Midbrain (tissue), 1 donor: ENCODE measurements around the gene ZNF655.
"Not testable (repeated sequence)": the region's sequence is repeated elsewhere in the genome, so short reads cannot be mapped to it uniquely, and the experiment has no call there.

Source experiments
- DNase-seq: peaks from one replicate; lab custom pipeline; 2025; lab: John Stamatoyannopoulos, UW

ZNF655 gene, protein sequence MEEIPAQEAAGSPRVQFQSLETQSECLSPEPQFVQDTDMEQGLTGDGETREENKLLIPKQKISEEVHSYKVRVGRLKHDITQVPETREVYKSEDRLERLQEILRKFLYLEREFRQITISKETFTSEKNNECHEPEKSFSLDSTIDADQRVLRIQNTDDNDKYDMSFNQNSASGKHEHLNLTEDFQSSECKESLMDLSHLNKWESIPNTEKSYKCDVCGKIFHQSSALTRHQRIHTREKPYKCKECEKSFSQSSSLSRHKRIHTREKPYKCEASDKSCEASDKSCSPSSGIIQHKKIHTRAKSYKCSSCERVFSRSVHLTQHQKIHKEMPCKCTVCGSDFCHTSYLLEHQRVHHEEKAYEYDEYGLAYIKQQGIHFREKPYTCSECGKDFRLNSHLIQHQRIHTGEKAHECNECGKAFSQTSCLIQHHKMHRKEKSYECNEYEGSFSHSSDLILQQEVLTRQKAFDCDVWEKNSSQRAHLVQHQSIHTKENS

DNA sequence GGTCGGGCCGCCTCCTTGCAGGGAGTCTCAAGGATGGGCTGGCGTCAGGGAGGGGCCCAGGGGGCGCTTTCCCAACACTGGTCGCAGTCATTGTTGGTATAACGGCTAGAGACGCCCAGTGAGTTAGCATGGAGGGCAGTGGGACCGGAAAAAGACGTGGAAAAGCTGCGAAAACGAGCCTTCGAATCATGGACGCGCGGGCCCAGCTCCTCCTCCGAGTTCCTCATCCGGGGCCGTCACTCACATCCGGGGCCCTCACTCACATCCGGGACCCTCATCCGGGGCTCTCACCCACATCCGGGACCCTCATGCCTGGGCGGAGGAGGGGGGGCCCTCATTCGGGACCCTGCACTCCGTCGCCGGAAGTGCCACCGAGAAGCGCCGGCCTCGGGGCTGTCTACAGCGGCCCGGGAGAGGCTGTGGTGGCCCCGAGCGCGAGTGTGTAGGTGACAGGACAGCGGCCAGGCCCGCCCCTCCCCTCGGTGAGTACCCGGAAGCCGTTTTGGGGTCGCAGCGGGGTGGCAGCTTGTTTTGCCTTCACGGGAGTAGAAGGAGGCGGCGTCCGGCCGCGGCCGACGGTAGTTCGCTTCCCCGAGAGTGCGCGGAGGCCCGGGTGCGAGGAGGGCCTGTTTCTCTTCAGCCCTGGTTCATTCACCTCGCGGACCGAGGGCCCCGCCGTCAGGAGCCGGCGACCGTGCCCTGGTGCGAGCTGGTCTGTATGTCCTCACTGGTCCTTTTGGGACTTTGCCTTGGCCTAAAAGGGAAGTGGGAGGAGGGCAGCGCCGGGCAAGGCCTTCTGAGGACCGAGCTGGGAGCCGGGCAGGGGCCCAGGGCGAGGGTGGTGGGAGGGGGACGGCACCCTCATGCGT, at the start of gene ZNF655:
Gene ZNF655, plus strand, starts transcription at position 337 of the 869 bp plus-strand sequence. CDS start 1,918 bp downstream, outside the sequence.
- DNase-seq: peak; percentile 89

DNA sequence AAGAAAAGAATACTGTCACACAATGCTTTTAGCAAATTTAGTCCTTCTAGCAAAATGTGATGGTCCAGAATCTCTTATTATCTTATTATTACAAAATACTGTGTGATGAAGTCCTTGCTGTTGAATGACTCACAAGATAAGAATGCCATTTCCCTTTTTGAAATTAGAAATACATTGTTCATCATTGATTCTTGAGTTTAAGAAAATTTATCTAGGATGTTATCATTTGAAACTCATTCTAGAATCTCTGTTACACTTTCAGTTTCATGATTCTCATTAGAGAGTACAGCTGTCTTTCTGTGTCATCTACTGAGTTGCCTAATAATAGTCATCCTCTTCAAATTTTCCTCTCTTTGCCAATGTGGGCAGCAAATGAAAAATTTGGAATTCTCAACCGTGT, 44.4 kb upstream of the ZNF655 start:
- no peak for DNase-seq

DNA sequence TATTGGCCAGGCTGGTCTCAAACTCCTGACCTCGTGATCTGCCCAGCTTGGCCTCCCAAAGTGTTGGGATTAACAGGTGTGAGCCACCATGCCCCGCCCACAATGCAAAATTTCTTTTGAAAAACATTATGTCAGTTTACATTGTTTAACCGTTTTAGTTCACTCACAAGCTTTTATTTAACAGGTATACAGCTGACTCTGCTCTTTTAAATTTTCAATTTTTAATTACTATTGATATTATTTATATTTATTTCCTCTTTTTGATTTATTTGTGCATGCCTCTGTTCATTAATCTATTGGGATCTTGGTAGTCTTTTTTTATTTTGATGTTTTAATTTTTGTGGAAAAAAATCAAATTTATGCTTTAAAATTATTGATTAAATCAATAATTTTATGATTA, 37.0 kb upstream of the ZNF655 start:
- DNase-seq: no peak

DNA sequence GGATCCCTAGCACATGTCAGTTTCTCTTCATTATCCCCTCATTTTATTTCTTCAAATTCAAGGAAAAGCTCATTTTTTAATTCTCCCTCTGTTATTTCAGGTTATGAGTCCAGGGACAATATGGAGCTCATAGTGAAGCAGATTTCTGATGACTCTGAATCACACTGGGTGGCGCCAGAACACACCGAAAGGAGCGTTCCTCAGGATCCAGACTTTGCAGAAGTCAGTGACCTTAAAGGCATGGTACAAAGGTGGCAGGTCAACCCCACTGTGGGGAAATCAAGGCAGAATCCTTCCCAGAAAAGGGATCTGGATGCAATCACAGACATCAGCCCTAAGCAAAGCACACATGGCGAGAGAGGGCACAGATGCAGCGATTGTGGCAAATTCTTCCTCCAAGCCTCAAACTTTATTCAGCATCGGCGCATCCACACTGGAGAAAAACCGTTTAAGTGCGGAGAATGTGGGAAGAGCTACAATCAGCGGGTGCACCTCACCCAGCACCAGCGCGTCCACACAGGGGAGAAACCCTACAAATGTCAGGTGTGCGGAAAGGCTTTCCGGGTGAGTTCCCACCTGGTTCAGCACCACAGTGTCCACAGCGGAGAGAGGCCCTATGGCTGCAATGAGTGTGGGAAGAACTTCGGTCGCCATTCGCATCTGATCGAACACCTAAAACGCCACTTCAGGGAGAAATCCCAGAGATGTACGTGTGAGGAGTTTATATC, 32.6 kb upstream of the ZNF655 start:
- no peak for DNase-seq

DNA sequence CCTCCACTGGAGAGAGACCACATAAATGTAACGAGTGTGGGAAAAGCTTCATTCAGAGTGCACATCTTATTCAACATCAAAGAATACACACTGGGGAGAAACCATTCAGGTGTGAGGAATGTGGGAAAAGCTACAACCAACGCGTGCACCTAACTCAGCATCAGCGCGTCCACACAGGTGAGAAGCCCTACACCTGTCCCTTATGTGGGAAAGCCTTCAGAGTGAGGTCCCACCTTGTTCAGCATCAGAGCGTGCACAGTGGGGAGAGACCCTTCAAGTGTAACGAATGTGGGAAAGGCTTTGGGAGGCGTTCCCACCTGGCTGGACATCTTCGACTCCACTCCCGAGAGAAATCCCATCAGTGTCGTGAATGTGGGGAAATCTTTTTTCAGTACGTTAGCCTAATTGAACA, 27.1 kb upstream of the ZNF655 start:
- no peak for DNase-seq

DNA sequence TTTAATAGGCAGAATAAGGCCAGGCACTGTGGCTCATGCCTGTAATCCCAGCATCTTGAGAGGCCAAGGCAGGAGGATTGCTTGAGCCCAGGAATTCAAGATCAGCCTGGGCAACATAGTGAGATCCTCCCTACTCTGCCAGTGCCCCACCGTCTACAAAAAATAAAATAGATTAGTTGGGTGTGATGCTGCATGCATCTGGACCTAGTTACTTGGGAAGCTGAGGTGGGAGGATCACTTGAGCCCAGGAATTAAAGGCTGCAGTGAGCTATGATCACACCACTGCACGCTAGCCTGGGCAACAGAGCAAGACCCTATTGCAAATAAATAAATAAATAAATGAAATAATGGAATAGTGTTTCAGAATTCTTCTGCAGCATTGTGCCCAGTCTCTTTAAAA, 22.8 kb upstream of the ZNF655 start:
- no peak for DNase-seq

DNA sequence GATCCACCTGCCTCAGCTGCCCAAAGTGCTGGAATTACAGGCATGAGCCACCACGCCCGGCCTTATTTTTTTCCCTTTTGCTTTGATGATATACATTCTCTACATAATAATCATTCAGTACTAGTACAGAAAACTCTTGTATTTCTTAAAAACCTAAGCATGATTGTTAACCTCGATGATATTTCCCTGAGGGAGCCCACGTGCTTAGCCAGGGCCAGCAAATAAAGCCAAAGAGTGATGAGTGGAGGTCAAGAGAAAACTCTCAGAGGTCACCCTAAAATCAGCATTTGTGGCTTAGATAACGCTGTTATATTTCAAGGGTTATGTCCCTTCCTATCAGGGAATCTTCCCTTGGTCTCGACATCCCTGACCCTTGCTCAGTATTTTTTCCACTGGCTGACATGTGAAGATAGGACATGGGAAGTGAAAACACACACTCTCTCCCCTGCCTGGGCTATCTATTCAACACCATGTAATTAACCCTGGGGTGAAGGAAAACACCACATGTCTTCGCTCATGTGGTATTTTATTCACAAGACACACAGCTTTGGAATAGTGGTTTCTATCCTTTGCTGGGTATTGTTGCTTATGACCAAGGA, 19.1 kb upstream of the ZNF655 start:
- no peak for DNase-seq

DNA sequence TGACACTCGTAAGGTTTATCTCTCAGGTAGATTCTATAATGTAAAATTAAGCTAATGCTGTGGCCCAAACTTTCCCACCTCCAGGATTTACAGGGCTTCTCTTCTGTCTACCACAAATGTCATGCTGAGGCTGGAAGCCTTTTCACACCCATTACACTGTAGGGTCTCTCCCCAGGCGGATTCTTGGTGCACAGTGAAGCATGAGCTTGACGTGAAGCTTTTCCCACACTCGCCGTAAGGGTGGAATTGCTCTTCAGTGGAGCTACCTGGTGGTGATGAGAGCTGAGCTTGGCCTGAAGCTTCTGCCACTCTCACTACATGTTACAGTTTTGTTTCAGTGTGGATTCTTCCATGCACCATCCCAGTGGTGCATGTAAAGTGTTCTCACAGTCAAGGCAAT, 17.9 kb upstream of the ZNF655 start:
- DNase-seq: no peak

DNA sequence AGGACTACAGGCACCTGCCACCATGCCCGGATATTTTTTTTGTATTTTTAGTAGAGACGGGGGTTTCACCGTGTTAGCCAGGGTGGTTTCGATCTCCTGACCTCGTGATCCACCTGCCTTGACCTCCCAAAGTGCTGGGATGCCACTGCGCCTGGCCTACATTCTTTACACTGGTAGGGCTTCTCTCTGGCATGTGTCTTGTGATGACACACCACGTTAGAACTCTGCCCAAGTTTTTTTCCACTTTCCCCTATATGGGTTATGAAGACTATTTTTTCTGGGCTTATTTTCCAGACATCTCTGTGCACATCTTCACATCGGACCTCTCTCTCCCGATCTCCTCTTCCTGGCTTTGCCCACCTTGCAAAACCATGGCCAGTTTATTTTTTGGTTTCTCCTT, 17.2 kb upstream of the ZNF655 start:
- no peak for DNase-seq

DNA sequence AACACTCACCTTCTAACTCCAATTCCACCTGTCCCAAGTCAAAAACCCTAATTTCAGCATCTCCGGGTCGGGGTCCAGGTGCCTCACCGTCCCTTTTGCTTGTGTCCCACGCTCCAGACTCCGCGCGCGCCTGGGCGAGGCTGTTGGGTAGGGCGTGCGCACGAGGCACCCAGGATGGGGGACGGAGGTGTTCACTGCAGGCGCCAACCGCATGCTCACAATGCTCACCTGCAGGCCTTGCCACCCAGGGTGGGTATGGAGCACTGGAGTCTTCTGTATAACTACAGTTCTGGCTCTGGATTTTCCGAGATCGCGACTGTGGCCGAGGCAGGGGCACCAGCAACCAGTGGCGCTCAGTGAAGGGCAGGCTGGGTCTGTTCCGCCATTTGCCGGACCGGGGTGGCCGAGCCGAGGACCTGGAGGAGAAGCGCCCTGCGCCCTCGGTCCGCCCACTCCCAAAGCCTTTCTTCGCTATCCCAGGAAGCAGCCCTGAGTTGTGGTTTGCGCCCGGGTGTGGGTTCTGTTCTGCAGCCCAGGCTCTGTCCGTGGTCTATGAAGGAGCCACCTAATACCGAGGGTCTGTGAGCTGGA, 15.3 kb upstream of the ZNF655 start:
- no peak for DNase-seq

DNA sequence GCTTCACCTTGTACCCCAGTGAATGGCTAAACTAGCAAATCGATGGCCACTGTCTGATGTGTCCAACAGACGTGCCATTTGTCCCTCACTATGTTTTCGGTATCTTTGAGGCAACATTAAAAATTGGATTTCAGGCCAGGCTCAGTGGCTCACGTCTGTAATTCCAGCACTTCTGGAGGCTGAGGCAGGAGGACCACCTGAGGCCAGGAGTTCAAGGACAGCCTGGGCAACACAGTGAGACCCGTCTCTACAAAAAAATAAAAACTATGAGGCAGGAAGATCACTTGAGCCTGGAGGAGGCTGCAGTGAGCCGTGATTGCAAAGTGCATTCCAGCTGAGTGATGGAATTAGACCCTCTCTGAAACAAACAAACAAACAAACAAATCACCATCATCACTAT, 14.5 kb upstream of the ZNF655 start:
- DNase-seq: no peak

DNA sequence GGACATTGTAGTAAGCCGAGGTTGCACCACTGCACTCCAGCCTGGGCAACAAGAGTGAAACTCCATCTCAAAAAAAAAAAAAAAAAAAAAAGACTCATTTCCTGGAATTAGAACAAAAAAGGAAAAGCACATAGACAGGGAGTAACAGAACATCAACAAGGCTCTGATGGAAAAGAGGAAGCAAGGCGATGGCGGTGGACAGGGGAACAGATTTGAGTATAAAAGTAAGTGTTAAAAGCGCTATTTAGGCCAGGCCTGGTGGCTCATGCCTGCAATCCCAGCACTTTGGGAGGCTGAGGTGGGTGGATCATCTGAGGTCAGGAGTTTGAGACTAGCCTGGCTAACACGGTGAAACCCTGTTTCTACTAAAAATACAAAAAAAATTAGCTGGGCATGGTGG, 13.1 kb upstream of the ZNF655 start:
- DNase-seq: not testable (repeated sequence)

DNA sequence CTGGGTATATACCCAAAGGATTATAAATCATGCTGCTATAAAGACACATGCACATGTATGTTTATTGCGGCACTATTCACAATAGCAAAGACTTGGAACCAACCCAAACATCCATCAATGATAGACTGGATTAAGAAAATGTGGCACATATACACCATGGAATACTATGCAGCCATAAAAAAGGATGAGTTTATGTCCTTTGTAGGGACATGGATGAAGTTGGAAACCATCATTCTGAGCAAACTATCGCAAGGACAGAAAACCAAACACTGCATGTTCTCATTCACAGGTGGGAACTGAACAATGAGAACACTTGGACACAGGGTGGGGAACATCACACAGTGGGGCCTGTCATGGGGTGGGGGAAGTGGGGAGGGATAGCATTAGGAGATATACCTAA, 8.9 kb upstream of the ZNF655 start:
- not testable (repeated sequence) for DNase-seq

DNA sequence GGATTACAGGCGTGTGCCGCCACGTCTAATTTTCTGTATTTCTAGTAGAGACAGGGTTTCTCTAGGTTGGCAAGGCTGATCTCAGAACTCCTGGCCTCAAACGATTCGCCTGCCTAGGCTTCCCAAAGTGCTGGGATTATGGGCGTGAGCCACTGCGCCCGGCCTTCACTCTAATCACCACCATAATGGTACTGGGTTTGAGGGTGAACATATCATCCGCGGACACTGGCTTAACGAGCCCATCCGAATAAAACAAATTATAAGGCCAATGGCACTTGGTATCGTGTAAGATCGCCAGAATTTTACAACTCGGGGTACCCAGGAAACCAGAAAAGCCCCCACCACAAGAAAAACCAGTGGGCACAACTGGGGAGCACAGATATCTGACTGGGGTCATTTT, 7.1 kb upstream of the ZNF655 start:
- no peak for DNase-seq

DNA sequence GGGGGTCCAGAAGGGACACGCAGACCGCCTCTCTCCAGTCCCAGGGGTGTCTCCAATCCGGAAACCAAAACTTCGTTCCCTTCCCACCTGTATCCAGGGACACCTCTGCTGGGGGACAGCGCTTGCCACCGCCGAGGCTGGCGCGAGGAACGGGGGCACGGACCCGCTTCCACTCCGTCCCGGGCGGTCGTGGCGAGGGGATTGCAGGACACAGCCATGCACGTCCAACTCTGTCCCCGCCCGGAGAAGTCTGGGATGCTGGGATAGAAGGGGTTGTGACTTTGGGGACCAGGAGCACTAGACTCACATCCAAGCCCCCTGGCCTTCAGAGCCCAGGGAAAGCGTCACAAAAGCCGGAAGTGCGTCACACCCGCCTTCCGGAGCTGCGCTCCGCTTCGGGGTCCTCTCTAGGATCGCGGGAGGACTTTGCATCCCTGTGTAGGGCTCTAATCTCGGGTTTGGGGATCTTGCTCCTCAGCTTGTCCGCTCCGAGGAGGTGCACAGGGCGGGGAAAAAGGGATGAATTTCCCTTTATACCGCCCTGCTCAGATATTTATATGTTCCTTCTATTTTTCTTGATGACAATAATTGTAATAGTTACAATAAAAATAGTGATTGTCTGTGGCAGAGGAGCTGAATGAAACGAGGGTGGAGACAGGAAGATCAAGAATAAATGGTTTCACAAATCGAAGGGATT, 6.5 kb upstream of the ZNF655 start, which contains the start of gene FAM200A:
Gene FAM200A, minus strand, starts transcription at position 348 of the 697 bp plus-strand sequence. CDS start 3,707 bp downstream, outside the sequence.
- DNase-seq: peak; percentile 95

DNA sequence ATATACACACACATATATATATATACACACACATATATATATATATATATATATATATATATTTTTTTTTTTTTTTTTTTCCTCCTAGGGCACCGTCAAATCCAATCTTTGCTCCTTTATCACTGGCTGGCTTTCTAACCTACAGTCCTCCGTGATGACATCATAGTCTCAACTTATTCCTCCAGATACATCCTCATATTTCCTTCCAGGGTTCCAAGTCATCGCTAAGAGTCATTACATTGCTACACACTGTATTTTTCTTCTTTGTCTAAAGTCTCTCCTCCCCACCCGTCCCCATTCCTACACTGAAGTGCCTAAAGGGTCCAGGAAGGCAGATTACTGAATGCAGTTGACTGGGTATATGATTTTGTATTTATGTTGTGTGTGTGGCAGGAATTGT, 5.4 kb upstream of the ZNF655 start:
- DNase-seq: no peak

DNA sequence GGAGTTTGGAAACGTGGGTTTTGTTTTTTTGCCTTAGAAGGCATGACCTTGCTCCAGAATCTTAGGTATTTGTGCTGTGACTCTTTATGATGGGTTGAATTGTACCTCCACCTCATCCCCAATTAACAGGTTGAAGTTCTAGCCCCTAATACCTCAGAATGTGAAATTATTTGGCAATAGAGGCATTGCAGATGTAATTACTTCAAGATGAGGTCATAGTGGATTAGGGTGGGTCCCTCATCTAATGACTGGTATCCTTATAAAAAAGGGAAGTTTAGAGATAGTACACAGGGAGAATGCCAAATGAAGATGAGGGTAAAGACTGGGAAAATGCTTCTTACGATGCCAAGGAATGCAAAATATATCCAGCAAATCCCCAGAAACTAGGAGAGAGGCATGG, 3.5 kb upstream of the ZNF655 start:
- no peak for DNase-seq

DNA sequence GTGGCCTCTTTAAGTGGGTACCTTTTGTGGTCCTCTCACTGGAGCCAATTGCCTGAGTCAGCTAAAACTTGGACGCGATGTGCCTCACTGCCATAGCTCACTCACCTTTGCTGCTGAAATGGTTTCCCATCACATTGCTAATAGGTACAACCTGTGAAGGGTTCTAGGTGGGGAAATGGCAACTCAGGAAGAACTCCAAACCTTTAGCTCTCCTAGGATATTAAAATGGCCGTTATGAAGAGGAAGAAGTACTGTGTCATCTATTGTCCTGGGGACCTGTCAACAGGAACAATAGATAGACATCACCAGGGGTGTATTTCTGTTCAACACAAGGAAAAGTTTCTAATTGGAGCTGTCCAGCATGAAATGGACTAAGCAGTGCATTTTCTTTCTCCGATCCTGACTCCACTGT, 1.2 kb upstream of the ZNF655 start:
- DNase-seq: no peak

DNA sequence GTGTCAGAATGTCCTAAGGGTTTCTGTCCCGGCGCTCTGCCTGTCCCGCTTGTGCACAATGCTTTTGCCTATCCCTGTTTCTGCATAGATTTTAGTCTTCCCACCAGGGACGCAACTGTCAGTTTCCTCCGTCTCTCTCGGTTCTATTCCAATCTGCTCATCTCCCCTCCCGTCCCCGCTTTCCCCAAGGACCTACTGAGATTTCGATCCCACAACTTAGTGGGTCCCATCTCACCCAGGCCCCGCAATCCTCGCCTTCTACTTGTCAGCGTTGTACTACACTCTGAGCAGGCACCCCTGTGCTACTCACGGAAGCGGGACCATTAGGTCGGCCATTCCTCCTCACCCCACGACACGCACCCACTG, 519 bp upstream of the ZNF655 start:
- peak; percentile 56 for DNase-seq

DNA sequence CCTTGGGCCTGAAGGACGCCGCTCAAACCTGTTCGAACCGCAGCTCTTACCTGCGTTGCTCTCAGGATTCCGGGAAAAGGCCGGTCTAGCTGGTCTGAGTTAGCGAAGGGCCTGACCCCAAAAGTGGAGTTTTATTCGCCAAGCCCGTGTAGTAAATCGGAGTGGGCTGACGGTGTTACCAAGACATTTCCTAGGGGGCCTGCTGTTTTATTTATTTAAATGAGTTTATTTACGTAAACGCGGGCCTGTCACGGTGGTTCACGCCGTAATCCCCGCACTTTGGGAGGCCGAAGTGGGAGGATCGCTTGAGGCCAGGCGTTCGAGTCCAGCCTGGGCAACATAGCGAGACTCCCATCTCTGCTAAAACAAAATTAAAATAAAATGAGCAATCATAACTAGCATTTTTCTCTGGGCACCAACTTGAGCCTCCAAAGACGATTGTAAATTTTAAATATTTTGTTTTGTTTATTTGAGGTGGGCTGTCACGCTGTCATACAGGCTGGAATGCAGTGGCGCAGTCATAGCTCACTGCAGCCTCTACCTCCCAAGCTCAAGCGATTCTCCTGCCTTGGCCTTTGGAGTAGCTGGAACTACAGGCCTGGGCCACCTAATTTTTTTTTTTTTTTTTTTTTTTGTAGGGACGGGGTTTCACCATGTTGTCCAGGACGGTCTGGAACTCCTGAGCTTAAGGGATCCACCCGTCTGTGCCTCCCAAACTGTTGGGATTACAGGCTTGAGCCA, 903 bp downstream of the ZNF655 start:
- DNase-seq: no peak
